CD4-positive, alpha-beta T cell treated with Interleukin-6 for 4 hours (primary cell): ENCODE results near the gene CHL1.

ENCODE experiments used
- DNase-seq: peaks from one replicate; pipeline ENCODE4 v3.0.0-alpha.2; 2020; ENCODE audit warnings: mixed read lengths

Gene CHL1, protein sequence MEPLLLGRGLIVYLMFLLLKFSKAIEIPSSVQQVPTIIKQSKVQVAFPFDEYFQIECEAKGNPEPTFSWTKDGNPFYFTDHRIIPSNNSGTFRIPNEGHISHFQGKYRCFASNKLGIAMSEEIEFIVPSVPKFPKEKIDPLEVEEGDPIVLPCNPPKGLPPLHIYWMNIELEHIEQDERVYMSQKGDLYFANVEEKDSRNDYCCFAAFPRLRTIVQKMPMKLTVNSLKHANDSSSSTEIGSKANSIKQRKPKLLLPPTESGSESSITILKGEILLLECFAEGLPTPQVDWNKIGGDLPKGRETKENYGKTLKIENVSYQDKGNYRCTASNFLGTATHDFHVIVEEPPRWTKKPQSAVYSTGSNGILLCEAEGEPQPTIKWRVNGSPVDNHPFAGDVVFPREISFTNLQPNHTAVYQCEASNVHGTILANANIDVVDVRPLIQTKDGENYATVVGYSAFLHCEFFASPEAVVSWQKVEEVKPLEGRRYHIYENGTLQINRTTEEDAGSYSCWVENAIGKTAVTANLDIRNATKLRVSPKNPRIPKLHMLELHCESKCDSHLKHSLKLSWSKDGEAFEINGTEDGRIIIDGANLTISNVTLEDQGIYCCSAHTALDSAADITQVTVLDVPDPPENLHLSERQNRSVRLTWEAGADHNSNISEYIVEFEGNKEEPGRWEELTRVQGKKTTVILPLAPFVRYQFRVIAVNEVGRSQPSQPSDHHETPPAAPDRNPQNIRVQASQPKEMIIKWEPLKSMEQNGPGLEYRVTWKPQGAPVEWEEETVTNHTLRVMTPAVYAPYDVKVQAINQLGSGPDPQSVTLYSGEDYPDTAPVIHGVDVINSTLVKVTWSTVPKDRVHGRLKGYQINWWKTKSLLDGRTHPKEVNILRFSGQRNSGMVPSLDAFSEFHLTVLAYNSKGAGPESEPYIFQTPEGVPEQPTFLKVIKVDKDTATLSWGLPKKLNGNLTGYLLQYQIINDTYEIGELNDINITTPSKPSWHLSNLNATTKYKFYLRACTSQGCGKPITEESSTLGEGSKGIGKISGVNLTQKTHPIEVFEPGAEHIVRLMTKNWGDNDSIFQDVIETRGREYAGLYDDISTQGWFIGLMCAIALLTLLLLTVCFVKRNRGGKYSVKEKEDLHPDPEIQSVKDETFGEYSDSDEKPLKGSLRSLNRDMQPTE (N-terminal part only)

DNA sequence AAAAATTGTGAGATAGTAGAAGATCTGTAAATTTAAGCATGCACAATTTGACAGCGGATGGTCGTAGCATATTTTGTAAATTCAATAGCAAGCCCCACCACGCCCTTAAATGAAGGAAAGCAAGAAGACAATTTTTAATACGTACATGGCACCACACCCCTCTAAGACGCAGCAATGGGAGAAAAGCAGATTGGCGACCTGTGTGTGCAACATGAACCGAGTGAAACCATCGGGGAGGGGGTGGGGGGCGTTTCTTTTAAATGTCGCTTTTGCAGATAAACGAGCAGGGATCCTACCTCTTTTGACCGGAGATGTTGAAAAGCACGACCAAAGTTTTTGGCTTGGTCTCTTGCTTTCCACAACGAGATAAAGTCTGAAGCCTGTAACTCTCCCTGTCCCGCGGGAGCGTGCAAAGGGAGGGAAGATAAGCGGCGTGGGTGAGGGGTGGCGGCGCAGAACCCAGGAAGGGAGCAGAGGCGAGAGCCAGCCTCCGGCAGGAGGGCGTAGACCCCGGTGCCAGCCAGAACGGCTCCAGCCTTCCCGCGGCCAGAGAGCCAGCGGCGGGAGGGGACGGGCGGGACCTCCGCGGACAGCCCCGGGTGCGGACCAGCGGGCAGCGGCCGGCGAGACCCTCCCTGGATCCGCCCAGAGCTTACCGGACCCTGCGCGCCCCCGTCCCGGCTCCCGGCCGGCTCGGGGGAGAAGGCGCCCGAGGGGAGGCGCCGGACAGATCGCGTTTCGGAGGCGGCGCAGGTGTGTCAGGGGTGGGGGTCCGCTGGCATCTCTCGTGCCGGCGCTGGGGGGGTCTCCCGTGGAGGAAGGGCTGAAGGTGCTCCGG is at the start of gene CHL1:
Gene CHL1, plus strand, starts transcription at position 453 of the 838 bp plus-strand sequence. CDS start 123,014 bp downstream, outside the sequence.
- no peak for DNase-seq

DNA sequence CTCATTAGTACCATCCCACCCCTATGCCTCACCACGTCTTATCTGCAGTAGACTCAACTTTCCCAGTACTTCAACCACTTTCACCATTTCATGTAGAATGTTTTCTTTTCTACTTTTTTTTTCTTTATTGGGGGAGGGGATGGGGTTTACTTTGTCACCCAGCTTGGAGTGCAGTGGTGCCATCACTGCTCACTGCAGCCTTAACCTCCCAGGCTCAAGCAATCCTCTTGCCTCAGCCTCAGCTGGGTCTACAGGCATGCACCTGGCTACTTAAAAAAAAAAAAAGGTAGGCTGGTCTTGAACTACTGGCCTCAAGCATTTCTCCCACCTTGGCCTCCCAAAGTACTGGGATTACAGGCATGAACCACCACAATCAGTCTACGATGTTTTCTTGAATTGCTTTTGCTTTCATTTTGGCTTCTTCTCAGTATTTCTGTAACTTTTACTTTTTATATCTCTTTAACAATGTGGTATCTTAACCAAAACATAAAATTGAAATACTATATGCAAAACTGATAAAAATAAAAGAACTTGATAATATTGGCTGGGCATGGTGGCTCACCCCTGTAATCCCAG is 44.9 kb upstream of the CHL1 start:
- DNase-seq, result no peak

DNA sequence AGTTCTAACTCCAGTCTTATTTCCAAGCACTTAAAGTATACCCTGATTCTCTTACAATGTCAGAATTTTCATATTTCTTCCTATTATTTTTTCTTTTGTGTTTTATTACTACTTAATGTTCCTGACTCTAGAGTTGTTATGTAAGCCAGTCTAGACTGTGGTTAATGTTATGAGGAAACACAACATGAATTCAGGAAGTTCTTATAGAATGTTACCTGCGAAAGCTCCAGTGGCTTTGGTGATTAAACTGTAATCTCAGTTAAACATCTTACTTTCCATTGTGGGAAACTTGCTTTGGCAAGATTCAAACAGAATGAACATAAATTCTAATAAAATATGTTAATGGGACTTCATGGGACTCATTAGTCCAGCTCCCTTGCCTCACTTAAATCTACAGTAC is 36.6 kb upstream of the CHL1 start:
- no peak for DNase-seq

DNA sequence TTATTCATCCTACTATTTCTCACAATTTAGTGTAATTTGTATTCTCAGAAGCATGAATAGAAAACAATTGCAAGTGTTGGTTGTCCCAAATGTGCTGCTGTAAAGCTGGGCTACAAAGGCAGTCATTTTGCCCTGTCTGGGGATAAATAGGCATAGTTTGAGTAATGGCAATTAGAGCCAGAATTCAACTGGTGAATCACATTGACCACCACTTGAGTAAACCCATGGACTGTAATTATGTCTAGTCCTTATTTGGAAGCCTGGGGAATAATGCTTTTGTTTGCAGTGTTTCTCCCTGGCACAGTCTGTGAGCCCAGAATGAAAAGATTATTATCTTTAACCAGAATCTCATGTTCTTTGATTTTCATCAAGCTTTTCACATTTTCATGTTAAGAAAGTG is 30.5 kb upstream of the CHL1 start:
- DNase-seq, result no peak

DNA sequence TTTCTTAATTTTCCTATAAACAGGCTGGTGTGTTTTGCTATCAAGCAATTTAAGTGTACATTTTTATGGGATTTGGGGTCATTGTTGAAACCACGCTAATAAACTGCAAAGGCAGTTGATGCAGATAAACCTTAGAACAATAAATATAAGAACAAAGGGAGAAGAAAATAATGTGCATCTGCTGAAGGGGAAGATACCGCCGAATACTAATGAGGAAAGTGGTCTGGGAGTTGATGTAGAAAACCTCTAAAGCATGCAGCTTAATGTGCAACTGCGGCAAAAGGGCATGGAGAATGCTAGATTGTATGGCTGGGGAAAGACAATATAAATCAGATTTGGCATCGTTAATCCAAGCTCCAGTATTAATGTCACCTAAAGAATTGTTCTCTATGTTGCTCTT is 29.8 kb upstream of the CHL1 start:
- DNase-seq, result no peak

DNA sequence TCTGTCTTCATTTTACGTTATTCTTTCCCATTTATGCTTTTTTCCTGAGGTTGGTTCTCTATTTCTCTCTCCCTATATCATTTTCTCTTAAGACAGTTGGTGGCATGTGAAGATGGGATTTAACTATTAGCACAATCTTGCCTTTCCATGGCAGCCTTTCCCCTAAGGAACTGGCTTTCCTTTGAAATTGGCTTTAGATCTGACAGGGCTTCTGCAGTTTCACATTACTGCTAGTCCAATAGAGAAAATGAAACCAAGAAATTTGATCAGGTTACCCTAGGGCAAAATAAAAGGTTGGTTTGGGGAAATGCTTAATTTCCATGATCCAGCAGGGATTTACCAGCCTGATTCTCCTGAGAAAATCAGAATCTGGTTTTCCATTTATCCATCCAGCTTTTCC is 22.7 kb upstream of the CHL1 start:
- no peak for DNase-seq

DNA sequence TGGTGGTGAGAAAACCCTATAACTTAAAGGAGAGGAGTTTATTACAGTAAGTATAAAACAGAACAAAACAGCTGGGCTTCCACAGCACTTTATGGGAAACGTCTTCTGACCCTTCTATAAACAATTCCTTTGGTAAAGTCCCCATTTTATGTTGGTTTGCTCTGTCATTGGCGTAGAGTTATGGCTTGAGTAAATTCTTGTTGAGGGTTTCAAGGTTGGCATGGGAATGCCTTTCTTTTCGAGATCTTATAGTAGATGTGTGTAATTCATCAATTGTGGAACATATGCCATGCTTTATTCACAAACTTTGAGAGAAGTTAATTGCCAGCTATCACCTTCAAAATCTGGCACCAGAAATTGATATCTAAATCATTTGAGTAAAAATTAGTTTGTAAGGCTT is 11.6 kb upstream of the CHL1 start:
- DNase-seq, result no peak

DNA sequence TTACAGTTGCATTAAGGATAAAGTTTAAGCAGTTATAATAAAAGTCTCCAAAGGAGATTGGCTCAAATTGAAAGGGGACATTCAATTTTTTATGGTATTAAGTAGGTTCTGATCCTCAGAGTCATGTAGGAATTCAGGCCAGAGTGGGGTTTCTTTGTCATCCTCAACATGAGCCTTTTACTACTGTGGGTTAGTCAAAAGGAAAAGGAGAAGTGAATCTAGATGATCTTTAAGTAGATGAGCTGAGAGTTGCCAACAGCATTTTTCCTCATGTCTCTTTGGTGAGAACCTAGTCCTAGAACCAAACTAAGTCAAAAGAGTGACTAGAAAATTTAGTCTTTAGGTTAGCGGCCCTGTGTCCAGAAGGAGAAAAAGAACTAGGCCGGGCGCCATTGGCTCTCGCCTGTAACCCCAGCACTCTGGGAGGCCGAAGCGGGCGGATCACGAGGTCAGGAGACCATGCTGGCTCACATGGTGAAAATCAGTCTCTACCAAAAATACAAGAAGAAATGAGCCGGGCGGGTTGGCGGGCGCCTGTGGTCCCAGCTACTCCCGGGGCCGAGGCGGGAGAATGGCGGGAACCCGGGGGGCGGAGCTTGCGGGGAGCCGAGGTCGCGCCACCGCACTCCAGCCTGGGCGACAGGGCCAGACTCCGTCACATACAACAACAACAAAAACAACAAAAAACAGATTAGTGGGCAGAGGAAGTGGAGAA is 4.2 kb upstream of the CHL1 start:
- DNase-seq, result no peak

DNA sequence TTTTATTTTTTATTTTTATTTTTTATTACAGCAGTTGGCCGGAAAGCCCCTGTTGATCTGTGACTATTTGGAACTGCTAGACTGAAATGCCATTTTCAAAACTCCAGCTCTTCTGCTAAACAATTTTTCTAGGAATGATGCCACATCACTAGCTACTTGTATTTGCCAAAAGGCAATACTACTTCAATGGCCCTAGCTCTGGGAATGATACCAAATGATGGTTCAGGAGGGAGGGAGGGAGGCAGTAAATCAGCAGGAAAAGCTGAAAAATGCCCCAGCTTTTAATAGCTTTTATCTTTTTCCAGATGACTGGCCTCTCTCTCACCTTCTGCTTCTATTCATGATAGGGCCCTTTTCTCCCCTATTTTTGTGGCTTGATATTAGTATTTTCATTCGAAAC is 2.6 kb upstream of the CHL1 start:
- no peak for DNase-seq

DNA sequence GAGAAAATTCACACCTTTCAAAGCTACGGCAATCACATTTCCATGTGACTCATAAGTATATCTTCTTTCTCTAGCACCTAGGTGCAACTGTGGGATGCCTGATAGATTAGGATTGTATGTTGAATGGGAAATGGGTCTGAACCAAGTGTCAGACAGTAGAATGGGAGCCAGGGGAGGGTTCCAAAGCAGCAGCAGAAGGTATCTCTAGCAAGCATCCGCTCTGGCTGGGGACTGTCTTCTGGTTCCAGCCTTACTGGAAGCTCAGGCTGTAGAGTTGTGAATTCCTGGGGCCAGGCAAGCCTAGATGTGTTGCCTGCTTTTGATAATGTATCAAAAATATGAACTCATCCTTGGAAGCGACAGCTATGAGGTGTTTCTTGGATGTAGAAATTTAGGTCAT is 2.1 kb upstream of the CHL1 start:
- no peak for DNase-seq

DNA sequence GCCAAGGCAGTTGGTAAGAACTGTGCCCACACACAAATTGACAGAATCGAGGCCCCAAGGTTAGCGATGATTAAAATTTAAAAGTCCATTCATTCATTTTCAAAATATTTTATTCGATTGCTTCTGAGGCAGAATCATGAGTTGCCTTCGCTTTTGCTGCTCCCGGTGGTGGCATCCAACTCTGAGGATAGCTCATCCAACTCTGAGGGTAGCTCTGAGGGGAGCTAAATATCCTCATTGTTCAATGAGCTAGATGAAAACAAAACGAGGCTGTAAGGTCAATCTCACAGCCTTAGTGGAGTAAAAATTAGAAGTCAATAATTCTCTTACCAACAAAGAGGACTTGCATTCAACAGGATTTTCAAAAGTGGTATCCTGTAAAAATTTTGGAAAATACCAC is 897 bp upstream of the CHL1 start:
- no peak for DNase-seq

DNA sequence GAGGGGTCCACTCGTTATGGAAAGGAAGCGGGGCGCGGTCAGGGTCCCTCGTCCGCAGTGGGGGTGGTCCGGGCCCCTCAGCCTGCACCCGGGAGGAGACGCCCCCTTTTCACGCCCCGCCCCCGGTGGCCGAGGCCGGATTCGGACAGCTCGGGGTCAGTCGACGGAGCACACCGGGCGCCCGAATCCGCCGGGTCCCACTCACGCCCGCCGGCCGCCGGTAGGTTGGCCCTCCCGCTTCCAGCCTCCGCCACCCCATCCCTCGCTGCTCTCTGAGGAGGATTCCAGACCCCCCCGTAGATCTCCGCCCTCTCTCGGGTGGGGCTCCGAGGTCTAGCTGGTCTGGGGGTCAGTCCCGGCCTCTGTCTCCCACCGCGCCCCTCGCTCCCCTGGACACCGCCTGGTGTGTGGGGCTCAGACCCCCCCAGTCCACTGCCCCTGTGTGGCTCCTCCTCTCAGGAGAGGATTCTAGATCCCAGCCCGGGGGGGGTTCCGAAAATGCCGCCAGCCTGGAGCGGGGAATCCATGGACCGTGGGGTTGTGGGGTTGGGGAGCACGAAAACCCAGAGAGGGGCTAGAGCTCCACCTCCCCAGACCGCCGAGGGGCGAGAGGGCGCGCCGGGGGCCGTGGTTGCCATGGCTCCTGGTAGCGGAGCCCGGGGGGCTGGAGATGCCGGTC is 725 bp downstream of the CHL1 start:
- no peak for DNase-seq

DNA sequence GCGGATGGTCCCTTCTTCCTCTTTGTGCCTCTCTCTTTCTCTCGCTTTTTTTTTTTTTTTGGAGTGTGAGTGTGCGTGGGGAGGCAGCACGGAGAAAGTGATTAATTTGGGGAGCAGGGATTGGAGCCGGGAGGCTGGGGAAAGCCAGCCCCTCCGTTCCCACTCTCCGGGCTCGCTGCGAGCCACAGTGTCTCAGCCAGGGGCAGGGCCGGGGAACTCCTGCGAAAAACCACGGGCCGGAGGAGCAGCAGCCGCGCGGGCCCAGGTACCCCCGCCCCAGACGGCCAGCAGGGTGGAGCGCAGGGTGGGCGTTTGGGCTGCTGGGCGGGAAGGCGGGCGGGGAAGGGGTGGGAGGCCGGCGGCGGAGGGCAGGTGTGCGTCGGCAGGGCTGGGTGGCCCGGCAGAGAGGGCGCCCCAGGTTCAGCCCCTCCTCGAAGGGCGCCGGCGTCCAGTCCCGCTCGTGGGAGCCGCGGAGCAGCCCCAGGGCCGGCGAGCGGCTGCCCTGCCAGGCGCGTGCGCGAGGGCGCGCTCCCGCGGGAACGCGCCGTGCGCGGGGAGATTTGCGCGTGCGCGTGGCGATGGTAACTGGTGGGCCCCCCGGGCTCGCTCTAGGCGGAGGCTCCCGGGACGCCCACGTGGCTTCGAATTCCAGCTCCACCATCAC is 1.4 kb downstream of the CHL1 start:
- DNase-seq, result no peak

DNA sequence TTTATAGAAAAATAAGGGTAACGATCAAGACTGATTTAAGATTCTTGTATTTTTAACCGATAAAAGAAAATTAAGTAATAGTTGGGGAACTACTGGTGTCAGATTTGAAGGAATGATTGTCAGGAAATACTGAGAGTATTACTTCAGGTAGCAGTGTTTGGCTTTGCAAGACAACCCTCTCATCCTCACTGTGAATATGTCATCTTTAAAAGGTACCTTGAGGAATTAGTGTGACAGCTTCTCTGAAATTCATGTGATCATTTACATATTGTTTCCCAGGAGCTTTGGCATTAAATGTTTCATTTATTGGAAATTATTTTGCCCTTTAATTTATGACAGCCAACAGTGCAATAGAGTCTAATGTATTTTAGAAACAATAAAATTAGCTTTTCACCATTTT is 3.3 kb downstream of the CHL1 start:
- DNase-seq, result no peak

DNA sequence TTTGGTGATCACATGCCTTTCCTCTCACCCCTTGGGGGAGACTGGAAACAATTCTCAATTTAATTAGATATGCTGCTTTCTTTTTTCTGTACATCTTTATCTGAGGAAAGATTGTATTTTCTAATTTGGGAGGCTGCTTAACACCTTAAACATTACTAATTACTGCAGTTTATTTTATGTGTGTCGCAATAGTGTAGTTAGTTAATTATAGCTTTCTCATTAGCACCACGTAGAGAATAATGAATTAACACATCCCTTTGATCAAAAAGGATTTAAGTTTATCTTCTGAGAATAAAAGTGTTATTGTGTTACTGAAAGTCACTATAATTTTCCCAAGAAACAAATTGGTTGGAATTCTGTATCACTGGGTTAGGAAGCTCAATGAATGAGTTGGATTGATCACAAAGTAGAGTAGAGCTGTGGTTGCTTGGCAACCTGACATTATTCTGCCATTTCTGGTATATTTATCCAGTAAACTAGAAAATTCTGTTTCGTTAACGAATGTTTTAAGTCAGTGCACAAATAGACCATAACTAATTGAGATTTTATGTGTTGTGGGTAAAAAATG is 4.3 kb downstream of the CHL1 start:
- DNase-seq, result no peak

DNA sequence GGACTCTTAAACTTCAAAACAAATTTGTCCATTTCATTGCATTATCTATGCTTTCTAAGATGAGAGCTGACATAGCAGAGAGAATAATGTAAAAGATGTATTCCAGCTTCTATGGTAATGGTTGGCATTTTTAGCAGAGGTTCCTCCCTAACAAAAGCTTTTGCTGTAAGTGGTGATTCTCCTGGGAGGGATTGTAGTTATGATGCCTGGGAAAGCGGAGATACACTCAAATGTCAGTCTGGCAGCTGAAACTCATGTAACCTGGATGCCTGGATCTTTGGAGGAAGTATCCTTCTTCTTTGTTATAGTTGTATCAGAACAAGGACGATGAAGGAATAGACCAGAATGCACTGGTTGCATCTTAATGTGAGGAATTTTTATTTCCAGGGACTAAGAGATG is 7.5 kb downstream of the CHL1 start:
- DNase-seq, result no peak

DNA sequence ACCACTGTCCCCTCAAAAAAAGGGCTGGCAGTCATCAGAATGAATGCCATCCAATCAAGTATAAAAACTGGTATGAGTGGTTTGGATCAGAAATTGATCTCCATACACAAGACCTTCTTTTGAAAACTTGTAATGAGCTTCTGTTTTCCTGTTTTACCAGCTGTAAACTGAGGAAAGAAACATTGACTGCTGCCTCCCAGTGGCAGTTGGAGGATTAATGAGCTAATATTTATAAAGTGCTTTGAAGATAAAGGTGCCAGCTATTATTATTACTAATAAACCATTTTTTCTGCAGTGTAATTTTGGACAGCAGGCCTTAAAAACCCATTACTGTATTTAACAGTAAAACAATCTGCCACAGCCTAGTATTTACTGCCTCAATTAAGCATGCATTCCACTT is 11.4 kb downstream of the CHL1 start:
- DNase-seq, result no peak

DNA sequence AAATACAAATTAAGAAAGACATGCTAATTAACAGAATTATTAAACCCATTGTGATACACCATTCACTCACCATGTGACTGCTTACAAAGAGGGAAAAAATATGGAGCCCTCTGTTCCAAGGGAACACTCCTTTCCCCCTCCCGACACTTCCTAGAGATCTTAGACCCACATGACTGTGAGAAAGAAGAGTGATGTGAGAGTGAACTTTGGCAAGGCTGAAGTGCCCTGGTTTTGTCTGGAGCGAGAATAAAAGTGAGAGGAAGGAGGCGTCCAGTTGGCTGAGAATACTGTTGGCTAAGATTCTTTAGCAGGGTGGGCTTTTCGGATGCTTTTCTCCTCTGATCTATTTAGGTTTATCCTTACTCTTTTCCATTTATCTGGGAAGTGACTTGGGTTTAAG is 14.1 kb downstream of the CHL1 start:
- DNase-seq, result no peak

DNA sequence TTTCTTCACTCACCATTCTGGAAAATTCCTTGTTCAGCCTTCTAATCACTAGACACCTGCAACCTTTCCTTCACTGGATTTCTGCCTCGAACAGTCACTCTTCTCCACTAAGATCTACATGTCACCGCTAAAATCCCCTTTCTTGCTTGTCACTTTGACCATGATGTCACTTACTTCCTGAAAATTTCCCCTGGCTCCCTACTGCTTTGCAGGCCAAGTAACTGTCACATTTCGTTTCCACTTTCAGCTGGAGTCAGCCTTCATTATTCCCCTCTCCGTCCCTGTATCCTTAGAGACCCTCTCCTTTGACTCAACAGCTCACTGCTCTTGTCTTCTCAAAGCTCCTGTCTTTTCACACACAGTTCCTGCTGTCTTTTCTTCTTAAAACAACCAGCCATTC is 15.9 kb downstream of the CHL1 start:
- no peak for DNase-seq
